Measurements from ENCODE around the gene STAG1. TPM values are rescaled to one million over a fixed set of nuclear protein-coding genes. Genes with fewer than 3 reads are reported as not detected.

Gene STAG1
- total and polyA plus RNA-seq, 2 of the 13 experiments (the other 11 are each of a cell fraction or from before 2014, with no cell fraction given): 6.2 to 25.9 TPM

GRCh38 chr3:136752172-136752421, at the start of gene STAG1 (continued):
- TF ChIP-seq MXD4 (CRISPR knock-in tag; IDR thresholded peaks at IDR 0.05): no peak
- TF ChIP-seq EHMT2 (IDR thresholded peaks at IDR 0.05; ENCODE audit: borderline replicate concordance, low read depth, low read length): no peak
- no peak for TF ChIP-seq TAF15 (IDR thresholded peaks at IDR 0.05; ENCODE audit: low read depth, low read length, poor library complexity, severe bottlenecking)
- TF ChIP-seq ZNF224 (CRISPR knock-in tag; IDR thresholded peaks at IDR 0.05): no peak
- TF ChIP-seq ZNF770 (CRISPR knock-in tag; IDR thresholded peaks at IDR 0.05): no peak
- no peak for TF ChIP-seq NR2F2 (IDR thresholded peaks at IDR 0.05; ENCODE audit: borderline replicate concordance, low read depth)
- no peak; the same call in 1 of the 2 replicates for TF ChIP-seq ZNF678 (CRISPR knock-in tag; IDR thresholded peaks at IDR 0.05)
- no peak for TF ChIP-seq CENPX (CRISPR knock-in tag; IDR thresholded peaks at IDR 0.05)
- TF ChIP-seq MIER3 (CRISPR knock-in tag; IDR thresholded peaks at IDR 0.05; ENCODE audit: borderline replicate concordance): no peak
- no peak for TF ChIP-seq ZNF619 (CRISPR knock-in tag; IDR thresholded peaks at IDR 0.05)
- TF ChIP-seq NFE2L2 (IDR thresholded peaks at IDR 0.05; ENCODE audit: low read length): no peak
- TF ChIP-seq CTCF (CRISPR knock-in tag; IDR thresholded peaks at IDR 0.05): peak; percentile 99
- TF ChIP-seq SMAD1 (CRISPR knock-in tag; IDR thresholded peaks at IDR 0.05; ENCODE audit: borderline replicate concordance, low read depth): peak; percentile 79; the same call in 1 of the 2 replicates
- no peak for TF ChIP-seq ZC3H13 (CRISPR knock-in tag; IDR thresholded peaks at IDR 0.05)
- TF ChIP-seq RERE (CRISPR knock-in tag; IDR thresholded peaks at IDR 0.05; ENCODE audit: low read depth): no peak
- TF ChIP-seq ONECUT2 (CRISPR knock-in tag; IDR thresholded peaks at IDR 0.05): no peak
- no peak for TF ChIP-seq CREB1 (IDR thresholded peaks at IDR 0.05)
- no peak for TF ChIP-seq CREB1 (CRISPR knock-in tag; IDR thresholded peaks at IDR 0.05)
- no peak for TF ChIP-seq ZNF253 (CRISPR knock-in tag; IDR thresholded peaks at IDR 0.05; ENCODE audit: borderline replicate concordance)
- TF ChIP-seq IKZF1 (IDR thresholded peaks at IDR 0.05): no peak

Measured in HepG2 (cell line).